GM23338 (cell line): Measurements from ENCODE around the gene COG7. TPM values are rescaled to one million over a fixed set of nuclear protein-coding genes. Genes with fewer than 3 reads are reported as not detected.

Experiments used
- ATAC-seq: fragments of 200-7000 bp; cut with Tn5 transposase; 3 replicates; pipeline ENCODE4 v1.9.1; 2020
- DNase-seq: peaks from one replicate; pipeline ENCODE4 v3.0.0-alpha.2; 2015; ENCODE audit warnings: low spot score
- H2AFZ ChIP-seq: fragments of 200-600 bp; sonication (generic); 2 replicates; pipeline ENCODE4 v1.8.0; 2016; ENCODE audit warnings: antibody characterized with exemption, mild to moderate bottlenecking, moderate library complexity
- H3F3A ChIP-seq: fragments of 200-600 bp; sonication (generic); replicated peaks from 2 replicates; pipeline ENCODE4 v1.8.0; 2017; ENCODE audit warnings: antibody characterized with exemption, mixed run types, low read depth
- H3K27ac ChIP-seq: fragments of 200-600 bp; sonication (generic); 2 replicates; pipeline ENCODE4 v1.6.1; 2016; ENCODE audit warnings: low read depth
- H3K27me3 ChIP-seq: fragments of 200-600 bp; sonication (generic); 2 replicates; pipeline ENCODE4 v1.8.0; 2016; ENCODE audit warnings: mild to moderate bottlenecking, mixed run types, moderate library complexity; ENCODE audit not compliant: insufficient read depth
- H3K36me3 ChIP-seq: fragments of 200-600 bp; sonication (generic); 2 replicates; pipeline ENCODE4 v1.8.0; 2016; ENCODE audit warnings: mild to moderate bottlenecking; ENCODE audit not compliant: insufficient read depth
- H3K4me1 ChIP-seq: fragments of 200-600 bp; sonication (generic); 2 replicates; pipeline ENCODE4 v1.8.0; 2016; ENCODE audit warnings: mild to moderate bottlenecking, moderate library complexity; ENCODE audit not compliant: insufficient read depth
- H3K4me2 ChIP-seq: fragments of 200-600 bp; sonication (generic); 2 replicates; pipeline ENCODE4 v1.7.1; 2017; ENCODE audit warnings: mixed run types
- H3K4me3 ChIP-seq: fragments of 200-600 bp; sonication (generic); 2 replicates; pipeline ENCODE4 v1.6.1; 2016; ENCODE audit warnings: mixed run types
- H3K79me2 ChIP-seq: fragments of 200-600 bp; sonication (generic); replicated peaks from 2 replicates; pipeline ENCODE4 v1.8.0; 2017; ENCODE audit warnings: mild to moderate bottlenecking; ENCODE audit not compliant: insufficient read depth
- H3K9me2 ChIP-seq: fragments of 200-600 bp; sonication (generic); 2 replicates; pipeline ENCODE4 v1.8.0; 2017; ENCODE audit not compliant: insufficient read depth
- H4K20me1 ChIP-seq: fragments of 200-600 bp; sonication (generic); replicated peaks from 2 replicates; pipeline ENCODE4 v1.8.0; 2017; ENCODE audit warnings: mild to moderate bottlenecking; ENCODE audit not compliant: insufficient read depth
- H3K27ac Mint-ChIP-seq: 2 replicates; pipeline ENCODE4 v1.8.0; 2020; ENCODE audit warnings: inconsistent platforms, mild to moderate bottlenecking, moderate library complexity, mixed read lengths
- H3K27me3 Mint-ChIP-seq: 3 replicates; pipeline ENCODE4 v1.8.0; 2022; ENCODE audit warnings: low read depth, mild to moderate bottlenecking, moderate library complexity, mixed read lengths, inconsistent platforms; ENCODE audit not compliant: insufficient read depth, poor library complexity
- H3K36me3 Mint-ChIP-seq: 3 replicates; pipeline ENCODE4 v1.8.0; 2021; ENCODE audit warnings: low read depth, mild to moderate bottlenecking, inconsistent platforms, moderate library complexity, mixed read lengths
- H3K4me1 Mint-ChIP-seq: 3 replicates; pipeline ENCODE4 v1.8.0; 2020; ENCODE audit warnings: mild to moderate bottlenecking, inconsistent platforms, mixed read lengths
- H3K4me3 Mint-ChIP-seq: 3 replicates; pipeline ENCODE4 v1.8.0; 2021; ENCODE audit warnings: moderate library complexity, mild to moderate bottlenecking, inconsistent platforms, mixed read lengths
- H3K9me3 Mint-ChIP-seq: 3 replicates; pipeline ENCODE4 v1.8.0; 2020; ENCODE audit warnings: moderate library complexity, mild to moderate bottlenecking, inconsistent platforms, mixed read lengths
- CREB1 ChIP-seq: fragments of 250-450 bp; sonication (Bioruptor Pico); IDR thresholded peaks from 2 replicates; pipeline ENCODE4 v1.5.0; 2020; ENCODE audit warnings: low read depth, mild to moderate bottlenecking, moderate library complexity
- CTCF ChIP-seq, 2 experiments: fragments of 200-600 bp in 1 of 2; sonication (generic) in 1 of 2; conservative IDR thresholded peaks; 2 replicates each; pipeline versions ENCODE4 v1.5.1 to v1.6.1; 2016 to 2017; ENCODE audit warnings: antibody characterized with exemption in 2 of 2, low read depth in 2 of 2, mild to moderate bottlenecking in 2 of 2, moderate library complexity in 1 of 2
- ETS1 ChIP-seq: IDR thresholded peaks from 2 replicates; pipeline ENCODE4 v1.6.1; 2016; ENCODE audit warnings: antibody characterized with exemption
- EZH2 ChIP-seq: fragments of 200-600 bp; sonication (generic); IDR thresholded peaks from one replicate; pipeline ENCODE4 v1.8.0; 2017; ENCODE audit warnings: antibody characterized with exemption, mild to moderate bottlenecking, low read depth; ENCODE audit not compliant: unreplicated experiment
- EZH2phosphoT487 ChIP-seq: fragments of 200-600 bp; sonication (generic); IDR thresholded peaks from one replicate; pipeline ENCODE4 v1.8.1; 2018; ENCODE audit warnings: antibody characterized with exemption; ENCODE audit not compliant: unreplicated experiment
- JUNB ChIP-seq: IDR thresholded peaks from one replicate; pipeline ENCODE4 v1.6.1; 2016; ENCODE audit warnings: antibody characterized with exemption; ENCODE audit not compliant: unreplicated experiment
- NANOG ChIP-seq: IDR thresholded peaks from 2 replicates; pipeline ENCODE4 v1.6.1; 2016; ENCODE audit warnings: antibody characterized with exemption, borderline replicate concordance
- POLR2AphosphoS5 ChIP-seq: IDR thresholded peaks from 2 replicates; pipeline ENCODE4 v1.6.1; 2016; ENCODE audit warnings: antibody characterized with exemption, low read depth
- REST ChIP-seq: IDR thresholded peaks from one replicate; pipeline ENCODE4 v1.6.1; 2018; ENCODE audit warnings: antibody characterized with exemption; ENCODE audit not compliant: unreplicated experiment
- STAT1 ChIP-seq: IDR thresholded peaks from one replicate; pipeline ENCODE4 v1.6.1; 2016; ENCODE audit warnings: antibody characterized with exemption; ENCODE audit not compliant: unreplicated experiment
- ZNF114 ChIP-seq: fragments of 250-450 bp; sonication (Bioruptor Pico); IDR thresholded peaks from 2 replicates; pipeline ENCODE4 v1.5.0; 2020; ENCODE audit warnings: mild to moderate bottlenecking, moderate library complexity
- ZNF331 ChIP-seq: fragments of 250-450 bp; sonication (Bioruptor Pico); IDR thresholded peaks from 2 replicates; pipeline ENCODE4 v1.5.0; 2020; ENCODE audit warnings: low read depth, mild to moderate bottlenecking, moderate library complexity
- ZNF462 ChIP-seq: fragments of 250-450 bp; sonication (Bioruptor Pico); IDR thresholded peaks from 2 replicates; pipeline ENCODE4 v1.5.0; 2020; ENCODE audit warnings: mild to moderate bottlenecking, moderate library complexity
- polyA plus RNA-seq: library from polyadenylated mRNA; unstranded; fragments of >200 nt; fragmentation: Nextera tagmentation; extraction: Ambion mirVana; gene quantifications from 2 replicates; pipeline ENCODE4 v1.2.1, GENCODE V29; 2016
- total RNA-seq: library from RNA; depleted of rRNA; stranded (reverse); fragments of >200 nt; shearing (Covaris generic); gene quantifications from 2 replicates; pipeline ENCODE4 v1.2.3, GENCODE V29; 2014

Gene COG7
- total and polyA plus RNA-seq, 2 experiments from 2014 or later, result 9.2 to 20.0 TPM

GRCh38 chr16:23398987-23399805, 53.8 kb downstream of the COG7 start:
- Mint-ChIP-seq H3K36me3 (peaks cover 36% of the 10 kb centered on the region), H3K27me3 (peaks cover 2% of the 10 kb centered on the region), H3K27ac (peak overlapping the region; percentile 48), H3K9me3 (no peaks in the 10 kb centered on the region), H3K4me1 (peaks cover 31% of the 10 kb centered on the region), H3K4me3 (peak overlapping the region; percentile 52)
- Histone ChIP-seq H3K36me3 (peaks cover 3% of the 10 kb centered on the region; the same call in 1 of the 2 replicates), H3K4me3 (peak overlapping the region; percentile 35; the same call in 1 of the 2 replicates), H3K4me2 (peak overlapping the region; percentile 69), H2AFZ (no peak overlapping the region), H3K9me2 (no peaks in the 10 kb centered on the region), H3K4me1 (peaks cover 33% of the 10 kb centered on the region), H3F3A (peaks cover 7% of the 10 kb centered on the region; the same call in 1 of the 2 replicates), H3K27me3 (no peaks in the 10 kb centered on the region), H4K20me1 (no peaks in the 10 kb centered on the region), H3K27ac (peak overlapping the region; percentile 63; the same call in 1 of the 2 replicates), H3K79me2 (no peaks in the 10 kb centered on the region)
- ATAC-seq (peak; percentile 91), DNase-seq (peak; percentile 93)
- TF ChIP-seq ZNF114 (CRISPR knock-in tag) (no peak), ETS1 (no peak), CREB1 (0 out of 2 replicates have a peak, but pooled peaks have one; percentile 21), STAT1 (no peak), JUNB (no peak), NANOG (no peak), ZNF331 (CRISPR knock-in tag) (no peak), ZNF462 (CRISPR knock-in tag) (peak; percentile 83), POLR2AphosphoS5 (no peak), CTCF (conservative IDR thresholded peaks at IDR 0.05; ENCODE audit: low read depth in 2 of 2) (peak; percentile 44 to 47), EZH2phosphoT487 (no peak), REST (no peak), EZH2 (no peak)
